Heart right ventricle (tissue), 16 donors: Measurements from ENCODE around the gene CLK2. TPM values are rescaled to one million over a fixed set of nuclear protein-coding genes. Genes with fewer than 3 reads are reported as not detected.

ENCODE experiments used
- ATAC-seq, 8 donors: fragments of 200-7000 bp; cut with Tn5 transposase; one replicate each; pipeline ENCODE4 v1.9.1; 2020; ENCODE audit warnings: mild to moderate bottlenecking in 8 of 8, moderate library complexity in 8 of 8, moderate number of reproducible peaks in 1 of 8
- DNase-seq, 2 donors: peaks; one replicate each; pipeline ENCODE4 v3.0.0-alpha.2; 2020
- H3K27ac ChIP-seq, 10 donors: fragments of 200-600 bp; sonication (generic) in 2 of 10; one replicate each; pipeline versions ENCODE4 v1.5.0 to v1.8.0; 2020 to 2022; ENCODE audit warnings: mild to moderate bottlenecking in 3 of 10
- H3K27me3 ChIP-seq, 7 donors: fragments of 200-600 bp; one replicate each; pipeline ENCODE4 v1.8.0; 2021 to 2022; ENCODE audit warnings: mild to moderate bottlenecking in 2 of 7
- H3K36me3 ChIP-seq, 9 donors: fragments of 200-600 bp; sonication (generic) in 1 of 9; one replicate each; pipeline versions ENCODE4 v1.5.0 to v1.8.0; 2020 to 2022; ENCODE audit warnings: mild to moderate bottlenecking in 2 of 9
- H3K4me1 ChIP-seq, 9 donors: fragments of 200-600 bp; sonication (generic) in 1 of 9; one replicate each; pipeline versions ENCODE4 v1.5.0 to v1.8.0; 2020 to 2022; ENCODE audit warnings: mild to moderate bottlenecking in 4 of 9
- H3K4me3 ChIP-seq, 10 donors: fragments of 200-600 bp; sonication (generic) in 2 of 10; one replicate each; pipeline versions ENCODE4 v1.5.0 to v1.8.0; 2020 to 2022; ENCODE audit warnings: mild to moderate bottlenecking in 7 of 10, moderate library complexity in 2 of 10
- H3K9me3 ChIP-seq, 11 donors: fragments of 200-600 bp in 10 of 11; sonication (generic) in 2 of 11; one replicate each; pipeline versions ENCODE4 v1.5.0 to v1.8.0; 2013 to 2022; ENCODE audit warnings: mild to moderate bottlenecking in 2 of 11, control low read depth in 1 of 11, moderate library complexity in 1 of 11
- WGBS, 2 donors: extraction: QIAGEN DNeasy Blood & Tissue Kit; methylation state at CpG; one replicate each; pipeline ENCODE4 v1.1.7; 2013; ENCODE audit warnings: inconsistent platforms in 1 of 2; 5-methylcytosine and 5-hydroxymethylcytosine counted together
- intact Hi-C, 10 donors: fragments of 100-400 bp; cut with DNase I; formaldehyde crosslinking; loops; one replicate each; pipeline versions ENCODE4 v1.11.1 to v1.14.2; 2022
- polyA plus RNA-seq, 2 donors: library from polyadenylated mRNA; stranded (reverse); fragments of 200-250 nt; gene quantifications; one replicate each; pipeline ENCODE4 v1.2.3, GENCODE V29; 2013
- total RNA-seq, 10 donors: library from RNA; stranded (reverse); fragmentation: NEBNext Ultra II Directional in 3 of 10; extraction: Animal tissue kit (Norgen Biotek cat#: 25700) in 3 of 10; gene quantifications; one replicate each; pipeline versions ENCODE4 v1.2.1 to v1.2.4, GENCODE V29; 2021 to 2023
- TF ChIP-seq, protein P1 (sequence below), 9 donors: fragments of 200-600 bp; sonication (generic) in 2 of 9; IDR thresholded peaks; one replicate each; pipeline versions ENCODE4 v1.5.0 to v1.8.0; 2021 to 2022; ENCODE audit warnings: antibody characterized with exemption in 9 of 9, mild to moderate bottlenecking in 5 of 9, moderate library complexity in 1 of 9
- donor health status: Arrhythmogenic right ventricular cardiomyopathy.
- donor health status: ischemic (EF 13 %, LVEDD 7.1; RV severe dilation, severe dysfunction).
- donor health status: healthy with polysubstance abuse.
- donor health status: DM: no; HTN: yes; CAD: no.
- donor health status: DM: no; HTN: no; CAD: no.
- donor health status: ischemic (EF 25% LVEDD 6.9; RV normal size, moderate dysfunction).
- donor health status: ischemic (EF 25% LVEDD 5.7; RV mildly dilated, moderate dysfunction).
- donor health status: healthy.
- donor health status: DM: yes; HTN: yes; CAD: no.
- donor health status: Ischemic cardiomyopathy.
- donor health status: ischemic (EF 35%, LVEDD 5.7; RV mildly dilated, moderate dysfunction).
- donor health status: nonischemic (EF 11% LVEDD 7.7; RV severe dilation, severe dysfunction).
- donor health status: DM: yes; HTN: yes; CAD: no.
- donor health status: PGD.
- donor health status: ischemic (EF 29% LVEDD 5.4; RV normal size, mild dysfunction).
- donor health status: nonischemic (EF 23%, LVEDD 6.1; RV moderate dilation, normal function).

Gene CLK2
- total and polyA plus RNA-seq, 12 donors: 12.5 to 47.1 (median 18.0) TPM

DNA sequence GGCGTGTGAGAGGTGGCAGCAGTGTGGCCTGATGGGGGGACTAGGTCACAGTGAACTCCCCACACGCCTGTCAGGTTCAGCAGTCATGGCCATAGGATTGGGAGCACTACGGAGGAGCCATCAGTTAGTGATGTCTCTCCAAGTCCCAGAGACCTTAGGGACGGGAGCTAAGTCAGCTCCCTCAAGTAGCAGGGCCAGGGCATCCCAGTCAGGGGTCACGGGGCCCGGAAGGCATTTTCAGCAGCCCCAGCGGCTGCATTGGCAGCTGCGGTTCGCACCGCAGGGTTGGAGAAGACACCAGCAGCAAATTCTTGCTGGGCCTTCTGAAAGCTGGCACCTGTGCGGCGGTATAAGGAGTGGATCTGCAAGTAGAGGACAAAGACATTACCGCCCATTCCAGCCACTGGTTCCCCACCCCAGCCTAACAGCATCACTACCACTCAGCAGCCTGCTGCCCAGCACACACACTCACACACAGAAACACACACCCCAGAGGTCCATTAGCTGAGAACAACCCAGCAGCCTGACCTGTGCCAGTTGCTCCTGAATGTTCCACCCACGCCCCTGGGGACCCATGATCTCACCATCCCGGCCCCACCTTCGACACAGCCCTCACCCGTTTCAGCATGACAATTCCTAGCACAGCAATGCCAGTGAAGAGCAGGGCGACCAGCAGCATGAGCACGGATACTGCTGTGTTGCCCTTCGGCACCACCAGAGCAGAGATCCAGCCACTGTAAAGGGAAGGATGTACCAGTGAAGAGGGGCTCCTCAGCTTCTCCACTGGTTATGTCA is 17.0 kb downstream of the CLK2 start:
- TF ChIP-seq, protein P1, sequence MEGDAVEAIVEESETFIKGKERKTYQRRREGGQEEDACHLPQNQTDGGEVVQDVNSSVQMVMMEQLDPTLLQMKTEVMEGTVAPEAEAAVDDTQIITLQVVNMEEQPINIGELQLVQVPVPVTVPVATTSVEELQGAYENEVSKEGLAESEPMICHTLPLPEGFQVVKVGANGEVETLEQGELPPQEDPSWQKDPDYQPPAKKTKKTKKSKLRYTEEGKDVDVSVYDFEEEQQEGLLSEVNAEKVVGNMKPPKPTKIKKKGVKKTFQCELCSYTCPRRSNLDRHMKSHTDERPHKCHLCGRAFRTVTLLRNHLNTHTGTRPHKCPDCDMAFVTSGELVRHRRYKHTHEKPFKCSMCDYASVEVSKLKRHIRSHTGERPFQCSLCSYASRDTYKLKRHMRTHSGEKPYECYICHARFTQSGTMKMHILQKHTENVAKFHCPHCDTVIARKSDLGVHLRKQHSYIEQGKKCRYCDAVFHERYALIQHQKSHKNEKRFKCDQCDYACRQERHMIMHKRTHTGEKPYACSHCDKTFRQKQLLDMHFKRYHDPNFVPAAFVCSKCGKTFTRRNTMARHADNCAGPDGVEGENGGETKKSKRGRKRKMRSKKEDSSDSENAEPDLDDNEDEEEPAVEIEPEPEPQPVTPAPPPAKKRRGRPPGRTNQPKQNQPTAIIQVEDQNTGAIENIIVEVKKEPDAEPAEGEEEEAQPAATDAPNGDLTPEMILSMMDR (IDR thresholded peaks at IDR 0.05): no peak
- DNase-seq (no peak), ATAC-seq (peak in 5 of 8 donors; percentile 1 to 8 (median 1))
- Histone ChIP-seq H3K27me3 (no peaks in the 10 kb centered on the region), H3K4me3 (peak overlapping the region in 9 of 10 donors; percentile 64 to 99 (median 92)), H3K9me3 (no peaks in the 10 kb centered on the region), H3K36me3 (peaks cover 0 to 42% (median 19%) of the 10 kb centered on the region in 9 donors), H3K4me1 (peaks cover 8 to 45% (median 32%) of the 10 kb centered on the region in 9 donors), H3K27ac (peak overlapping the region; percentile 90 to 100 (median 98))
- WGBS, 2 donors: 75 to 76% methylated on average over 20 of the region's 20 CpGs
- intact Hi-C loops: loop anchor here in 1 of 10 donors (10.0 kb wide), 1 partner anchor 339 kb away; no protein-coding TSS in a partner anchor

DNA sequence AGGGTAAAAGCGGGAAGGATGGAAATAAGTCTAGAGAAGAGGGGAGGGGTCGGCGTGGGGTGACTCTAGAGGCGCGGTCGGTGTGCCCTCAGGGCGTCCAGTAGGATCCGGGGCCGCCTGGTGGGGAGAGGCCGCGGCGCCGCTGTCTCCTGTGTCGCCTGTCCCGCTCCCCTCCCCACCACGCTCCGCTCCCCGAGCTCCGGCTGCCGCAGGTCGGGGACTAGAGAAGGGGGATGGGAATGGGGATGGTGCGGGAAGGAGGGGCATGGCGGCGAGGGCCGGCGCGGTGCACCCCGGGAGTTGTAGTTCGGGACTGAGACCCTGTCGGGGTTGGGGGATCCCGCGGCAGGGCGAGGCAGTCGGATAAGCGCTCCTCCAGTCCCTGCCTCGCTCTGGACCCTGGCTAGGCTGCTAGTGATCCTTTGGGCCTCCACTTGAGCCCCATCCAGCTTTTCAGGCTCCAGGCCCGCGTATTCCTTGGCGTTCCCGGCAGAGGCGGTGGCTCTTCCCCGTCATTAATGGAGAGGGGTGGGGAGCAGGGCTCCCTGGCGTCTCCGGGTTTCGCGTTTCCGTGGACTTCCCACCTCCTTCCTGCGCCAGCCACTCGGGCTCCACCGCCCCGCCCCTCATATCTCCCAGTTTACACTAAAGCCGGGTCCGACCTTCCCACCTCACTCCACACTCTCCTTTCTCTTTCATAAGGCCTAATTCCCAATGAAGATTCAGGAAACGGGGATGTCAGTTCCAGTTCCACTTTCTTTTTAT is 17.9 kb downstream of the CLK2 start, which contains the start of gene ENTREP3:
Gene ENTREP3, minus strand, starts transcription at position 241 of the 765 bp plus-strand sequence. CDS start 606 bp downstream, outside the sequence.
- TF ChIP-seq, protein P1 (IDR thresholded peaks at IDR 0.05): peak in 1 of 9 donors; percentile 10
- Histone ChIP-seq H3K4me3 (peak within 1 kb of the TSS; percentile 64 to 99 (median 92)), H3K9me3 (no peaks in the 10 kb centered on the region), H3K27ac (peak within 1 kb of the TSS; percentile 90 to 100 (median 98)), H3K4me1 (peaks cover 10 to 45% (median 32%) of the 10 kb centered on the region in 9 donors), H3K36me3 (peaks cover 0 to 41% (median 19%) of the 10 kb centered on the region in 9 donors), H3K27me3 (no peaks in the 10 kb centered on the region)
- DNase-seq (peak; percentile 91), ATAC-seq (peak; percentile 88 to 95 (median 91))
- WGBS, 2 donors: 1 to 3% methylated on average over 42 to 54 of the region's 54 CpGs
- intact Hi-C loops: loop anchor here in 3 of 10 donors (1.0 to 10.0 kb wide), 3 partner anchors 53 to 339 kb away; partner anchors contain the start of gene FDPS (in 1 of the 3)

DNA sequence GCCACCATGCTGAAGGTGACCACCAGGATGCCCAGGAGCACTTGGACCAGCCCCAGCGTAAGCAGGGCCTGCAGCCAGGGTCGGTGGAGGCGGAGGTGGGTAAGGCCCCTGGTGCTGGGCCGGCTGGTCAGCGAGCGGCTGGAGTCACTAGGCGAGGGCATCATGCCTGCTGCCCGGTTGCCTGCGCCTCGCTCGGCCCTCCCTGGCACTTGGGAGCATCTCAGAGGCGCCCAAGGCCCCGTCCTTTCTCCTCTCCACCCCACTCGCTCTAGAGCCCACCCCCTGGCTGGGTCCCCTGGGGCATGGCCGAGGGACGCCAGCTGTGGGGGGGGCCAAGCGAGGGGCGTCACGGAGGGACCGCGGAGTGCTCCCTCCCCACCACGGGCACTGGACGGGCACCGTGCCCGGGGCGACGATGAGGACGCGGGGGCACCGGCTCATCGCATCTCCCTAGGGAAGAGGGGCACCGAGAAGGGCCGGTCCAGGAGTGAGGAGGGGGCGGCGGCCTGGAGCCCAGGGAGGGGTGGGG is 18.5 kb downstream of the CLK2 start:
- intact Hi-C loops: loop anchor here in 7 of 10 donors (1.0 to 10.0 kb wide), 6 partner anchors 54 to 340 kb away; partner anchors contain the start of genes RUSC1 (in 5 of the 7) and FDPS (in 1 of the 7)
- peaks cover 12 to 44% (median 35%) of the 10 kb centered on the region in 9 donors for H3K4me1 ChIP-seq
- peaks cover 0 to 34% (median 14%) of the 10 kb centered on the region in 9 donors for H3K36me3 ChIP-seq
- DNase-seq (peak in 1 of 2 donors; percentile 52), ATAC-seq (peak; percentile 3 to 43 (median 8))
- no peaks in the 10 kb centered on the region for H3K9me3 ChIP-seq
- H3K27ac ChIP-seq: peak overlapping the region; percentile 90 to 100 (median 98)
- WGBS, 2 donors: 1 to 2% methylated on average over 24 to 35 of the region's 35 CpGs
- H3K27me3 ChIP-seq: no peaks in the 10 kb centered on the region
- H3K4me3 ChIP-seq: peak overlapping the region; percentile 64 to 99 (median 92)
- TF ChIP-seq, protein P1 (IDR thresholded peaks at IDR 0.05): no peak
